ENCODE measurements around the gene MAP1S. TPM values are rescaled to one million over a fixed set of nuclear protein-coding genes. Genes with fewer than 3 reads are reported as not detected.

The MAP1S gene
- polyA plus RNA-seq, 1 donor from 2014 or later: 5.8 TPM

GRCh38 chr19:17677002-17677401 lies 42.3 kb upstream of the MAP1S start:
- TF ChIP-seq REST (IDR thresholded peaks at IDR 0.05; ENCODE audit: borderline replicate concordance) (no peak), MXI1 (conservative IDR thresholded peaks at IDR 0.05; ENCODE audit: poor library complexity, severe bottlenecking) (no peak)

GRCh38 chr19:17678836-17679235 lies 40.4 kb upstream of the MAP1S start:
- Histone ChIP-seq H3K27ac (ENCODE audit: low read length) (no peak overlapping the region), H3K36me3 (ENCODE audit: insufficient read depth, low read length) (no peaks in the 10 kb centered on the region), H3K9ac (ENCODE audit: low read length) (no peak overlapping the region), H3K4me2 (ENCODE audit: low read length) (no peak overlapping the region), H3K79me2 (replicated peaks; ENCODE audit: insufficient read depth, low read length) (no peaks in the 10 kb centered on the region), H2AFZ (ENCODE audit: low read depth, low read length) (no peak overlapping the region), H3K9me2 (ENCODE audit: insufficient read depth, low read length) (no peaks in the 10 kb centered on the region), H4K20me1 (ENCODE audit: insufficient read depth) (no peaks in the 10 kb centered on the region), H3K27me3 (ENCODE audit: insufficient read depth, low read depth, low read length) (peaks cover 14% of the 10 kb centered on the region), H3F3A (ENCODE audit: insufficient read depth, low read length, poor library complexity, severe bottlenecking) (no peaks in the 10 kb centered on the region), H3K9me3 (ENCODE audit: low read length) (no peaks in the 10 kb centered on the region), H3K4me3 (ENCODE audit: low read length) (no peak overlapping the region)
- TF ChIP-seq EZH2 (IDR thresholded peaks at IDR 0.05; ENCODE audit: borderline replicate concordance, insufficient read depth, low read length, poor library complexity, severe bottlenecking) (no peak), MXI1 (conservative IDR thresholded peaks at IDR 0.05; ENCODE audit: poor library complexity, severe bottlenecking) (no peak), REST (IDR thresholded peaks at IDR 0.05; ENCODE audit: borderline replicate concordance) (no peak), SMC3 (conservative IDR thresholded peaks at IDR 0.05; ENCODE audit: poor library complexity) (no peak), CTCF (IDR thresholded peaks at IDR 0.05; ENCODE audit: poor library complexity, severe bottlenecking) (no peak), RAD21 (conservative IDR thresholded peaks at IDR 0.05) (no peak), TAF1 (IDR thresholded peaks at IDR 0.05; ENCODE audit: low read depth) (no peak), POLR2AphosphoS5 (IDR thresholded peaks at IDR 0.05) (no peak), EP300 (conservative IDR thresholded peaks at IDR 0.05; ENCODE audit: poor library complexity, severe bottlenecking) (no peak)

More at GRCh38 chr19:17677002-17677401, 42.3 kb upstream of the MAP1S start:
- no peak overlapping the region for H3K4me3 ChIP-seq (ENCODE audit: low read length)
- H3K9ac ChIP-seq (ENCODE audit: low read length): no peak overlapping the region
- H3K4me2 ChIP-seq (ENCODE audit: low read length): no peak overlapping the region
- no peak overlapping the region for H3K27ac ChIP-seq (ENCODE audit: low read length)
- H3K27me3 ChIP-seq (ENCODE audit: insufficient read depth, low read depth, low read length): peaks cover 14% of the 10 kb centered on the region
- H4K20me1 ChIP-seq (ENCODE audit: insufficient read depth): no peaks in the 10 kb centered on the region
- H3K9me3 ChIP-seq (ENCODE audit: low read length): no peaks in the 10 kb centered on the region
- no peak overlapping the region for H2AFZ ChIP-seq (ENCODE audit: low read depth, low read length)
- no peaks in the 10 kb centered on the region for H3K9me2 ChIP-seq (ENCODE audit: insufficient read depth, low read length)
- peaks cover 5% of the 10 kb centered on the region for H3K36me3 ChIP-seq (ENCODE audit: insufficient read depth, low read length)
- no peaks in the 10 kb centered on the region for H3K79me2 ChIP-seq (replicated peaks; ENCODE audit: insufficient read depth, low read length)
- H3F3A ChIP-seq (ENCODE audit: insufficient read depth, low read length, poor library complexity, severe bottlenecking): no peaks in the 10 kb centered on the region
